Panc1 (cell line): Measurements from ENCODE around the gene PTK6. TPM values are rescaled to one million over a fixed set of nuclear protein-coding genes. Genes with fewer than 3 reads are reported as not detected.

Source experiments
- ATAC-seq: fragments of 200-7000 bp; cut with Tn5 transposase; 2 replicates; pipeline ENCODE4 v1.9.1; 2020; ENCODE audit warnings: mild to moderate bottlenecking, moderate library complexity
- BruUV-seq: library from RNA; stranded (reverse); fragments of 400-500 nt; replicated peaks from 2 replicates; lab custom pipeline; 2021; lab: Mats Ljungman, UMichigan
- CTCF ChIA-PET: fragments of 300-600 bp; sonication (Branson Sonifier 250); formaldehyde crosslinking; loops from one replicate; lab custom pipeline; 2022; ENCODE audit warnings: antibody characterized with exemption; lab: Charles Lee
- POLR2A ChIA-PET: fragments of 300-600 bp; sonication (Branson Sonifier 250); formaldehyde crosslinking; loops from one replicate; lab custom pipeline; 2022; ENCODE audit warnings: antibody characterized with exemption; lab: Charles Lee
- DNase-seq: peaks from one replicate; pipeline ENCODE4 v3.0.0-alpha.2; 2010; ENCODE audit warnings: low read depth, low spot score
- H3K27ac ChIP-seq: 2 replicates; pipeline ENCODE4 v1.5.1; 2011; ENCODE audit warnings: mild to moderate bottlenecking, low read length, inconsistent platforms
- H3K27me3 ChIP-seq: fragments of 200-500 bp; sonication (Bioruptor generic); 2 replicates; pipeline ENCODE4 v1.6.0; 2014; ENCODE audit warnings: low read length, inconsistent platforms; ENCODE audit not compliant: control insufficient read depth, insufficient read depth
- H3K36me3 ChIP-seq: fragments of 200-500 bp; sonication (Bioruptor generic); 2 replicates; pipeline ENCODE4 v1.5.1; 2014; ENCODE audit warnings: inconsistent platforms, mild to moderate bottlenecking, low read length, moderate library complexity; ENCODE audit not compliant: control insufficient read depth, insufficient read depth
- H3K4me1 ChIP-seq: 2 replicates; pipeline ENCODE4 v1.5.1; 2011; ENCODE audit warnings: inconsistent platforms, mild to moderate bottlenecking, low read length, moderate library complexity; ENCODE audit not compliant: control insufficient read depth, insufficient read depth
- H3K4me3 ChIP-seq, 2 experiments: 2 replicates each; pipeline ENCODE4 v1.5.1; 2011 to 2012; ENCODE audit warnings: low read depth in 2 of 2, low read length in 2 of 2, mild to moderate bottlenecking in 2 of 2, inconsistent platforms in 1 of 2, moderate library complexity in 1 of 2
- H3K9me3 ChIP-seq: fragments of 200-500 bp; sonication (Bioruptor generic); 2 replicates; pipeline ENCODE4 v1.5.1; 2014; ENCODE audit warnings: low read depth, mild to moderate bottlenecking, inconsistent platforms, low read length, moderate library complexity; ENCODE audit not compliant: control insufficient read depth, insufficient read depth
- POLR2AphosphoS5 ChIP-seq: IDR thresholded peaks from 2 replicates; pipeline ENCODE4 v1.6.1; 2012; ENCODE audit warnings: mild to moderate bottlenecking, low read depth, low read length, moderate library complexity
- SIN3A ChIP-seq: IDR thresholded peaks from 2 replicates; pipeline ENCODE4 v1.6.1; 2012; ENCODE audit warnings: low read depth, mild to moderate bottlenecking, low read length, moderate library complexity, borderline replicate concordance; ENCODE audit not compliant: insufficient read depth
- TCF7L2 ChIP-seq: IDR thresholded peaks from 2 replicates; pipeline ENCODE4 v1.6.1; 2011; ENCODE audit warnings: mild to moderate bottlenecking, low read depth, low read length, inconsistent platforms
- in situ Hi-C: cut with HindIII; loops from 2 replicates; pipeline ENCODE4 v1.10.0; 2016; ENCODE audit warnings: low sequenced_read_pairs, low pct_unique_long_range_greater_than_20kb
- intact Hi-C: fragments of 100-400 bp; cut with micrococcal nuclease; formaldehyde crosslinking; loops from one replicate; pipeline ENCODE4 v1.10.0; 2022; ENCODE audit not compliant: unreplicated experiment
- total RNA-seq: library from RNA; stranded (reverse); gene quantifications from one replicate; pipeline ENCODE4 v1.2.1, GENCODE V29; 2021; ENCODE audit not compliant: unreplicated experiment
- TF ChIP-seq, protein P1 (sequence below): fragments of 450-650 bp; IDR thresholded peaks from 2 replicates; pipeline ENCODE4 v1.5.1; 2017; ENCODE audit warnings: mild to moderate bottlenecking
- TF ChIP-seq, protein P2 (sequence below), 2 experiments: IDR thresholded peaks; 2 replicates each; pipeline ENCODE4 v1.6.1; 2011 to 2012; ENCODE audit warnings: low read depth in 2 of 2, control low read depth in 1 of 2, low read length in 1 of 2, mild to moderate bottlenecking in 1 of 2, moderate library complexity in 1 of 2; ENCODE audit not compliant: insufficient read depth in 1 of 2

The PTK6 gene
- total RNA-seq, 1 experiment from 2014 or later, result 6.5 TPM

- ChIA-PET CTCF (no interaction called here), POLR2A (no interaction called here)
- no peak for TF ChIP-seq SIN3A
- TF ChIP-seq, protein P1, sequence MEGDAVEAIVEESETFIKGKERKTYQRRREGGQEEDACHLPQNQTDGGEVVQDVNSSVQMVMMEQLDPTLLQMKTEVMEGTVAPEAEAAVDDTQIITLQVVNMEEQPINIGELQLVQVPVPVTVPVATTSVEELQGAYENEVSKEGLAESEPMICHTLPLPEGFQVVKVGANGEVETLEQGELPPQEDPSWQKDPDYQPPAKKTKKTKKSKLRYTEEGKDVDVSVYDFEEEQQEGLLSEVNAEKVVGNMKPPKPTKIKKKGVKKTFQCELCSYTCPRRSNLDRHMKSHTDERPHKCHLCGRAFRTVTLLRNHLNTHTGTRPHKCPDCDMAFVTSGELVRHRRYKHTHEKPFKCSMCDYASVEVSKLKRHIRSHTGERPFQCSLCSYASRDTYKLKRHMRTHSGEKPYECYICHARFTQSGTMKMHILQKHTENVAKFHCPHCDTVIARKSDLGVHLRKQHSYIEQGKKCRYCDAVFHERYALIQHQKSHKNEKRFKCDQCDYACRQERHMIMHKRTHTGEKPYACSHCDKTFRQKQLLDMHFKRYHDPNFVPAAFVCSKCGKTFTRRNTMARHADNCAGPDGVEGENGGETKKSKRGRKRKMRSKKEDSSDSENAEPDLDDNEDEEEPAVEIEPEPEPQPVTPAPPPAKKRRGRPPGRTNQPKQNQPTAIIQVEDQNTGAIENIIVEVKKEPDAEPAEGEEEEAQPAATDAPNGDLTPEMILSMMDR, result no peak
- TF ChIP-seq TCF7L2, result no peak
- BruUV-seq, result no TSS peak
- no peaks in the 10 kb centered on the region for H3K27me3 ChIP-seq
- in situ Hi-C loops (no loop called here), intact Hi-C loops (no loop called here)
- H3K27ac ChIP-seq, result no peak overlapping the region
- H3K36me3 ChIP-seq, result no peaks in the 10 kb centered on the region
- peaks cover 16% of the 10 kb centered on the region for H3K4me1 ChIP-seq
- no peak overlapping the region for H3K4me3 ChIP-seq
- DNase-seq (no peak), ATAC-seq (no peak)
- H3K9me3 ChIP-seq, result no peaks in the 10 kb centered on the region
Measured at GRCh38 chr20:63492982-63493381, 44.2 kb downstream of the PTK6 start.

GRCh38 chr20:63492518-63492917 is 44.7 kb downstream of the PTK6 start:
- Histone ChIP-seq H3K27me3 (no peaks in the 10 kb centered on the region), H3K4me3 (no peak overlapping the region), H3K4me1 (peaks cover 12% of the 10 kb centered on the region), H3K9me3 (no peaks in the 10 kb centered on the region), H3K27ac (no peak overlapping the region), H3K36me3 (no peaks in the 10 kb centered on the region)
- ChIA-PET CTCF (no interaction called here), POLR2A (no interaction called here)
- TF ChIP-seq, protein P1, result no peak
- TF ChIP-seq SIN3A (no peak), POLR2AphosphoS5 (no peak), TCF7L2 (no peak)
- TF ChIP-seq, protein P2, sequence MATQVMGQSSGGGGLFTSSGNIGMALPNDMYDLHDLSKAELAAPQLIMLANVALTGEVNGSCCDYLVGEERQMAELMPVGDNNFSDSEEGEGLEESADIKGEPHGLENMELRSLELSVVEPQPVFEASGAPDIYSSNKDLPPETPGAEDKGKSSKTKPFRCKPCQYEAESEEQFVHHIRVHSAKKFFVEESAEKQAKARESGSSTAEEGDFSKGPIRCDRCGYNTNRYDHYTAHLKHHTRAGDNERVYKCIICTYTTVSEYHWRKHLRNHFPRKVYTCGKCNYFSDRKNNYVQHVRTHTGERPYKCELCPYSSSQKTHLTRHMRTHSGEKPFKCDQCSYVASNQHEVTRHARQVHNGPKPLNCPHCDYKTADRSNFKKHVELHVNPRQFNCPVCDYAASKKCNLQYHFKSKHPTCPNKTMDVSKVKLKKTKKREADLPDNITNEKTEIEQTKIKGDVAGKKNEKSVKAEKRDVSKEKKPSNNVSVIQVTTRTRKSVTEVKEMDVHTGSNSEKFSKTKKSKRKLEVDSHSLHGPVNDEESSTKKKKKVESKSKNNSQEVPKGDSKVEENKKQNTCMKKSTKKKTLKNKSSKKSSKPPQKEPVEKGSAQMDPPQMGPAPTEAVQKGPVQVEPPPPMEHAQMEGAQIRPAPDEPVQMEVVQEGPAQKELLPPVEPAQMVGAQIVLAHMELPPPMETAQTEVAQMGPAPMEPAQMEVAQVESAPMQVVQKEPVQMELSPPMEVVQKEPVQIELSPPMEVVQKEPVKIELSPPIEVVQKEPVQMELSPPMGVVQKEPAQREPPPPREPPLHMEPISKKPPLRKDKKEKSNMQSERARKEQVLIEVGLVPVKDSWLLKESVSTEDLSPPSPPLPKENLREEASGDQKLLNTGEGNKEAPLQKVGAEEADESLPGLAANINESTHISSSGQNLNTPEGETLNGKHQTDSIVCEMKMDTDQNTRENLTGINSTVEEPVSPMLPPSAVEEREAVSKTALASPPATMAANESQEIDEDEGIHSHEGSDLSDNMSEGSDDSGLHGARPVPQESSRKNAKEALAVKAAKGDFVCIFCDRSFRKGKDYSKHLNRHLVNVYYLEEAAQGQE (IDR thresholded peaks at IDR 0.05; ENCODE audit: insufficient read depth in 1 of 2, low read depth in 2 of 2, low read length in 1 of 2), result no peak
- BruUV-seq, result no TSS peak
- no peak for ATAC-seq
- intact Hi-C loops, result no loop called here
- no peak for DNase-seq
- in situ Hi-C loops, result no loop called here
